HFF-Myc (cell line): ENCODE results near the gene SUSD5.
"Not testable (repeated sequence)": the region's sequence is repeated elsewhere in the genome, so short reads cannot be mapped to it uniquely, and the experiment has no call there.

Source experiments
- DNase-seq: peaks from one replicate; pipeline ENCODE4 v3.0.0-alpha.2; 2011; ENCODE audit warnings: low read depth; ENCODE audit errors: extremely low read depth
- H3K4me3 ChIP-seq: replicated peaks from 2 replicates; pipeline ENCODE4 v1.5.1; 2011; ENCODE audit warnings: low read depth, mild to moderate bottlenecking, control low read depth, low read length
- CTCF ChIP-seq: IDR thresholded peaks from 2 replicates; pipeline ENCODE4 v1.5.1; 2012; ENCODE audit warnings: mild to moderate bottlenecking, low read depth, low read length, control low read depth; ENCODE audit errors: missing control alignments

SUSD5 gene

DNA sequence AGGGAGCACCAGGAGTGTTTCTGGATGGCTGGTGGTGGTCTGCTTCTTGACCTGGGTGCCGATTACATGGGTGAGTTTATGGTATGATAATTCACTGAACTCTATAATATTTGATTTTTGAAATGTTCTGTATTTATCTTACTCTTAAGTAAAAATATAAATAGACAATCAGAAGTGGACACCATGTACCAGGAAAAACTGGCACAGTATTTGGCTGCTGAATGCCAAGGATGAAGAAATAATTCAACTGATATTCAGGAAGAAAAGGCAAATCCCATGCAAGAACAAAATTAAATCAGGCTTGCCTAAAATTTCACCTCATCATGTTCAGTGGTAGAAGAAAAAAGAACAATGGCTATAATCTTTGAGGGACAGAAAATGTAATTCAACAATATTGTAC lies 53.2 kb downstream of the SUSD5 start:
- TF ChIP-seq CTCF = no peak
- no peak for DNase-seq
- no peak overlapping the region for H3K4me3 ChIP-seq

DNA sequence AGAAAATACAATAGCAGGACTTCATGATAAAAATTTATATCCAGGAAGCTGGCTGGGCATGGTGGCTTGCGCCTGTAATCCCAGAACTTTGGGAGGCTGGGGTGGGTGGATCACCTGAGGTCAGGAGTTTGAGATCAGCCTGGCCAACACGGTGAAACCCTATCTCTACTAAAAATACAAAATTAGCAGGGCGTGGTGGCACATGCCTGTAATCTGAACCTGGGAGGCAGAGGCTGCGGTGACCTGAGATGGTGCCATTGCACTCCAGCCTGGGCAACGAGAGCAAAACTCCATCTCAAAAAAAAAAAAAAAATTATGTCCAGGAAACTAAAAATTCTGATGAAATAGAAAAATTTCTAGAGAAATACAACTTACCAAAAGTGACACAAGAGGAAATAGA lies 56.0 kb downstream of the SUSD5 start:
- not testable (repeated sequence) for H3K4me3 ChIP-seq, DNase-seq

DNA sequence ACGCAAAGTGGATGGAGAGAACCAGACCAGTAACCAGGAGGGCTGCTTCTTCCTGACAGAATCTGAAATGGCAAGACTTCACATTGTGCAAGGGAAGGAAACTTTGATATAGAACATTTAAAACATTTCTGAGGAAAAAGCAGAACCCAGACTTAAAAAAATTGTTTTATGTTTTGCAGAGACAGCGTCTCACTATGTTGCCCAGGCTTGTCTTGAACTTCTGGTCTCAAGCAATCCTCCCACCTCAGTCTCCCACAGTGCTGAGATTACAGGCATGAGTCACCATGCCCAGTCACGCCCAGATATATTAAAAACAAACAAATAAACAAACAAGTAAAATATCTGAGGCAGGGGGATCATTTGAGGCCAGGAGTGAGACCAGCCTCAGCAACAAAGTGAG lies 58.6 kb downstream of the SUSD5 start:
- no peak overlapping the region for H3K4me3 ChIP-seq
- TF ChIP-seq CTCF = no peak
- no peak for DNase-seq

GRCh38 chr3:33159234-33159633 lies 59.4 kb downstream of the SUSD5 start:
- DNase-seq = no peak
- TF ChIP-seq CTCF = no peak
- H3K4me3 ChIP-seq = no peak overlapping the region

GRCh38 chr3:33155301-33155700 lies 63.3 kb downstream of the SUSD5 start:
- no peak overlapping the region for H3K4me3 ChIP-seq
- no peak for DNase-seq
- no peak for TF ChIP-seq CTCF

DNA sequence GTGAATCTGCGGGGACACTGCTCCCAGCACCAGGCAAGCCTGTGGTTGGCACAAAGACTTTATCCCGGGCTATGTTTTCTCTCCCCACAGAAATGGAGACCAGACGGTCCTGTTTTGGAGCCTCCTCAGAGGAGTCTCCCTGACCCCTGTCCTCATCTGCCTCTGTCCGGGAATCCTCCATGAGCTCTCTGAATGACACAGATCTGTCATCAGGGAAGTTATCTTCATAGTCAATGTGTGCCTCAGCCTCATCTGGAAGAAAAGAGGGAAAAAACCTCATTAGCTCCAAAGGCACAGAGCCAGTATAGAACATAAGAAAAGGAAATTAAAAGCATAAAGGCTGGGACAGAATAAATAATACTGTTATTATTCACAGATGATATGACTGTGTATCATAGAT lies 64.8 kb downstream of the SUSD5 start:
- no peak overlapping the region for H3K4me3 ChIP-seq
- no peak for DNase-seq
- TF ChIP-seq CTCF = no peak

DNA sequence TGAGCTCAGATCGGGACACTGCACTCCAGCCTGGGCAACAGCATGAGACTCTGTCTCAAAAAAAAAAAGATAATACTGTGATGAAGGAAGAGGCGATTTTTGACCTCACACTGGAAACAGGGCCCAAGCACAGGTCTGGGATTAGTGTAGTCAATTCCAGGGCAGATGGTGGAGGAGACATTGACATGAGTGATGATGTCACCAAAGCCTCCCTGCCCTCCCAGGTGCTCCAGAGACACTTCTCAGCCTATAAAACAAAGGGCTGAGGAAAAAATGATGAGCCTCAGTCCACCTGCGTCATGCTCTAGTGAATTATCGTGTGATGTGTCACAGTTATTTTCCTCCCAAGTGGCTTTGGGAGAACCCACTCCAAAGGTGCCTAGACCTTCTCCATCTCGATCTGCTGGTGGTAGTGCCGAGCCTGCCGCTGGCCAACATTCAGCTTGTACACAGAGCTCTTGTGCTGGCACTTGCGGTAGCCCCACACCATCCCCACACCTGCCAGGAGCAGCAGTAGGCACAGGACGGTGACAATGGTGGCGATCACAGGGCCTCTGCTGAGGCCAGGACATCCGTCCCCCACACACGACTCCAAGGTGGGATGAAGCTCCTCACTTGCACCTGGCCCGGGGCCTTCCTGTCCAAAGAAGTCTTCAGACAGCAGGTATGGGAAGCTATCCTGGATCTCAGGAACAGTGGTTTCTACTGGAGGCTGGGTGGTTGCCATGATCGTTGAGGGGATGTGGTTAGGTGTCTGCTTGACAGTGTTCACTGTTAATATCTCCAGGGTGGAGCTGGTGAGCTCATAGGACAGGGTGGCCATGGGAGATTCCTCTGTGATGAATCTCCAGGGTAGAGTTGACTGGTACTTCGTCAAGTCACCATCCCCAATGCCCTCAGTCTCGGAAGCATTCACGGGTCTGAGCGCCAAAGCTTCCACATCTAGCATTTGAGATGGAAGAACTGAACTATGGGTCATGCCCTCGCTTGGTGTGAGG lies 65.9 kb downstream of the SUSD5 start:
- no peak for DNase-seq
- H3K4me3 ChIP-seq = no peak overlapping the region
- no peak for TF ChIP-seq CTCF
